Measurements from ENCODE around the gene CHST13. TPM values are rescaled to one million over a fixed set of nuclear protein-coding genes. Genes with fewer than 3 reads are reported as not detected.
A peak's percentile ranks its signal among the peaks of the same experiment; 100 is the strongest.

CHST13 gene
- total RNA-seq, 1 donor from 2014 or later: 0.45 TPM

DNA sequence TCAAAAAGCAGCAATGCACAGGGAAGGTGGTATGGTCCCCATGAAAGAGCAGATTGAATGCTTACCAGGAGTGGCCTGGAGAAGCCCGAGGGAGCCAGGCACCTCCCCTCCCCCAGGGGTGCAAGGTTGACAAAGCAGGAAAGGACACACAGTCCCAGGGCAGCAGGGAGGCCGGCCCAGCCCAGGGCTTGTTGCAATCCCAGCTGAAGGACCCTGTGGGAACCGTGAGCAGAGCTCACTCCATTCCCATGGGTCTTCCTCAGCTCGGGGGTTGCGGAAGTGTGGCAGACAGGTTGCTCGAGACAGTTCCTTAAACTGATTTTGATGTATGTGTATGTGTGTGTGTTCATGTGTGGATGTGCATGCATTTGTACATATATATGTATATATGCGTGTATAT, 22.2 kb upstream of the CHST13 start:
- intact Hi-C loops (cut with micrococcal nuclease): no loop called here
- peak; percentile 80 for ATAC-seq
- DNase-seq: peak; percentile 63

DNA sequence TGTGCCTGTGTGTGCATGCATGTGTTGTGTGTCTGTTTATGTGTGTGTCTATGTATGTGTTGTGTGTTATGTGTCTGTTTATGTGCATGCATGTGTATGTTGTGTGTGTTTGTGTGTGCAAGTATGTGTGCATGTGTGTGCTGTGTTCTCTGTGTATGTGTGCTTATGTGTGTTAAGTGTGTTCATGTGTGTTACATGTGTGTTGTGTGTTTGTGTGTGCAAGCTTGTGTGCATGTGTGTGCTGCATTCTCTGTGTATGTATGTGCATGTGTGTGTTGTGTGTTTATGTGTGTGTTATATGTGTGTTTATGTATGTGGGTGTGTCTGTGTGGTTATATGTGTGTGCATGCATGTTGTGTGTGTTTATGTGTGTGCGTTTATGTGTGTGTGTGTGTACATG, 21.3 kb upstream of the CHST13 start:
- intact Hi-C loops (cut with micrococcal nuclease): no loop called here
- no peak for ATAC-seq
- DNase-seq: no peak

DNA sequence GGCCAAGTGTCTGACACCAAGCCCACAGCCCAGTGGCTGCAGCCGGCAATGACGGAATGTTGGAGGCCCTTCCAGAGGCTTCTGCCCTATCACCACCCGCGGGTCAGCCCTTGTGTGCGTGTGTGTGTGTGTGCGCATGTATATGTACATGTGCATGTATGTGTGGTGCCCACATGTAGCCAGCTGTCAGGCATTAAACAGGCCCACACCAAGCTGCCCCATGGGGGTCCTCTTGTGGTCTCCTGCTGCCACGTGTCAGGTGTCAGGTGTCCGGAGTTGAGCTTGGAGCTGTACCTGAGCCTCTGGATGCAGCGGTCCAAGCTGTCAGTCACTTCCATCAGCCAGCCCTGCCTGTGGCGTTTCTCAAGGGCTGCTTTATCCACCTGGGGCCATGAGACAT, 20.3 kb upstream of the CHST13 start:
- intact Hi-C loops (cut with micrococcal nuclease): no loop called here
- ATAC-seq: no peak

DNA sequence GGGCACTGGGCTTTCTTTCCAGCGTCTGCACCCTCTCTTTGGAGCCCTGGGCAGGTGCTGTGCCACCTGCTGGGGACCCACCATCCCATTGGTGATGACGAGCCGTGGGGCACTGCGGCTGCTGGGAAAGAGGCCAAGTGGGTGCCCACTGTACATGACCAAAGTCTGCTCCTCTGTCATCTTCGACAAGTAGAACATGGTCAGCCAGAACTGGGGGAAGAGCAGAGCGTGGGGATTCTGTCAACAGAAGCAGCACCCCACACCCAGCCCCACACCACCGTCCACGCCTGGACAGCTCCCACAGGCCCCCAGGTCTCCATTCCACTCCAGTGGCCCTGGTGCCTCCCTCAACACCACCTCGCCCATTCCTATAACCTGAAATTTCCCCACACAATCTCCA, 16.1 kb upstream of the CHST13 start:
- intact Hi-C loops (cut with micrococcal nuclease): no loop called here
- ATAC-seq (no peak), DNase-seq (no peak)

More for the DNA sequence above, 20.3 kb upstream of the CHST13 start:
- DNase-seq: no peak

DNA sequence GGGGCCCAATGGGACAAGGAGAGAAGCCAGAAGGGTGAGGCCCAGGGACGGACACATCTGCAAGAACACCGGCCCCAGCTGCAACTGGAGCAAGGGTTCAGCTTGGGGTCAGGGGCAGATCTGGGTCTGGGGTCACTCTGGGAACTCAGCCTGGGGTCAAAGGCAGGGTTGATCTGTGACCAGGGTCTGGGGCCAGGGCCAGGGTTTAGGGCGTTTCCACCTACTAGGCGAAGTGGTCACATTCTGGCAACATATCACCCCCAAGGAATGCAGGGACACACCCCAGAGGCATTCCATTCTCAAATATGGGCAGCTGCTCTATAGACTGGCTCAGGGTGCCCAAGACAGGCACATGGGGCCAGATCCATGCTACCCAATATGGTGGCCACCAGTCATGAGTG, 15.4 kb upstream of the CHST13 start:
- intact Hi-C loops (cut with micrococcal nuclease): no loop called here
- DNase-seq: no peak
- ATAC-seq: no peak

DNA sequence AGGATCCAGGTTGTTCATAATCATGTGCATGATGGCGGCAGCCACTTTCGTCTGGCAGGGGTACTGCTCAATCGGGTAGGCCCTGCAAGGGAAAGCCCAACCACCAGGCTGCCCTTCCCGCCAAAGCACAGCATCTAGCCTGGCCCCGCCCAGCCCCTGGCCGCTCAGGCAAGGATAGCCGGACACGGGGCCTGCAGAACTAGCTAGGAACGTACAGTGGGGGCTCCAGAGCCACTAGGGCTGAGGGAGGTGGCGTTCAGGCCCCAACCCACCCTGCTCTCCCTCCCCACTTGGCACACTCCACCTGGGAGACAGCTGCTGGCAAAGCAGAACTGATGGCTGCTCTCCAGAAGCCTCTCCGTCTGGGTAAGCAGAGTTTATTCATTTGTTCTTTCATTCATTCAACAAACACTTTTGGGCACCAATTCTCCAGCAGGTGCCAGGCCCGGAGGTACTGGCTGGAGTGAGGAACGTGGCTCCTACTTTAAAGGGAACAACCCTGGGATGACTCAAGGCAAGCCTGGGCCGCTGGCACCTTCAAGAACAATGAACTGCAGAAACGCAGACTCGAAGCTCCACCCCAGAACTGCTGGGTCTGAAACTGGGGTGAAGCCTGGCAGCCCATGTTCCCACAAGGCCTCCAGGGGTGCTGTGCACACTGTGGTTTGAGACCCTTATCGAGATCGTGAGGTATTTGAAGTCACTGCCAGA, 14.2 kb upstream of the CHST13 start:
- intact Hi-C loops (cut with micrococcal nuclease): no loop called here
- no peak for DNase-seq

DNA sequence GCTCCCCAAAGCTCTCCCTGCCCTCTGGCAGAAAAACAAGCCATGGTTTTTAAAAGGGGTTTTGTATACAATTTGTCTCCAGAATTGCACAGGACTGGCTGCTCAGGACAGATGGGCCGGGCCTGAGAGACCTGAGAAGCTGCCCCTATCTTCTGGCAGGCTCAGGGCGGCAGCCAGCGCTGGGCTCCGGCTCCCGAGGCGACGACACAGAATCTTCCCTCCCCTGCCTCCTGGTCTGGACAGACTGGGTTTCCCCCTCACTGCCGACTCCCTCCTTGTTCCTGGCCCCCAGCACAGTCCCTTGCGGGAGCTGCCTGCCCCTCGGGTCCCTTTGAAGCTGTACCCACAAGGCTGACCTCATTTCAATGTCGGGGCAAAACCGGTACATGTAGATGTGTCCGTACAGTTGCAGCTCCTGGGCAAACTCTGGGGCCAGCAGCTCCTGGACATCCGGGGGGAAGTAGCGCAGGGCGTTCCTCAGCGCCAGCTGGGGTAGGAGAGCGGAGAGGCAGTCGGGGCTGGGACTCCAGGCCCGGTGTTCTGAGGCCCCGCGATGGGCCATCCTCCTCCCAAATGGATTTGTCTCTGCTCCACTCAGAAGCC, 13.5 kb upstream of the CHST13 start:
- DNase-seq: no peak
- ATAC-seq: no peak
- intact Hi-C loops (cut with micrococcal nuclease): no loop called here

More for the DNA sequence above, 14.2 kb upstream of the CHST13 start:
- ATAC-seq: no peak

DNA sequence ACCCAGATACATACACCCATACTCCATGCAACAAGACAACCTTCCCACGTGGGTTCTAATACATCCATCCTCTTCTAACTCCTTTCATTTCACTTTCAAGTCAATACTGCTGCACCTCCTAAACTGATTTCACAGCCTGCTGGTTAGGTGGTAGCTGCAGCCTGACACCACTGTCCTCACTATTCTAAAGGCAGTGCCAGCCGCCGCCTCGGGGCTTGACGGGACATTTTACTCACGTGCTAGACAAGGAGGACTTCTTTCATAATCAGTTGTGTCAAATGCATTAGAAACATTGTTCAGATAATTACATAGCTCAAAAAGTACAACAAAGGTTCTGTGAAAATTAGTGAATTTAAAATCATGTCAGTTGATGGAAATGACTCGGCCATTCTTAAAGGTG, 12.7 kb upstream of the CHST13 start:
- DNase-seq: no peak
- ATAC-seq: no peak
- intact Hi-C loops (cut with micrococcal nuclease): no loop called here

DNA sequence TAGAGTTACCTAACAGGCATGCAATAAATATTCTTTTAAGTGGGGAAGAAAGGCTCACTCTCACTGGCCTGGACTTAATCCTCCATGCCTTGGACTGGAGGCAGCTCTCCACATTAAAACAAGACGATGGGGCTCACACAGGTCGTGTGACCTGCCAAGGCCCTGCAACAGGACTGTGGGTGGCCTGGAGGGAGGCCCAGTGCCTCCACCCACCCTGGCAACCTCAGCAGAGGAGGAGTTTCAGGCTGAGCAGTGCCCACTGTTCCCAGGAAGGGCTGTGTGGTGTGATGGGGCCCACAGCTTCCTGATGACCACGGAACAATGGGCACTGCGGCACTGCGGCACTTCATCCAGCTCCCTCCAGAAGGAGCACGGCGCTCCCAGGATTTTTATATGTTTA, 11.9 kb upstream of the CHST13 start:
- ATAC-seq (peak; percentile 52), DNase-seq (no peak)
- intact Hi-C loops (cut with micrococcal nuclease): no loop called here

DNA sequence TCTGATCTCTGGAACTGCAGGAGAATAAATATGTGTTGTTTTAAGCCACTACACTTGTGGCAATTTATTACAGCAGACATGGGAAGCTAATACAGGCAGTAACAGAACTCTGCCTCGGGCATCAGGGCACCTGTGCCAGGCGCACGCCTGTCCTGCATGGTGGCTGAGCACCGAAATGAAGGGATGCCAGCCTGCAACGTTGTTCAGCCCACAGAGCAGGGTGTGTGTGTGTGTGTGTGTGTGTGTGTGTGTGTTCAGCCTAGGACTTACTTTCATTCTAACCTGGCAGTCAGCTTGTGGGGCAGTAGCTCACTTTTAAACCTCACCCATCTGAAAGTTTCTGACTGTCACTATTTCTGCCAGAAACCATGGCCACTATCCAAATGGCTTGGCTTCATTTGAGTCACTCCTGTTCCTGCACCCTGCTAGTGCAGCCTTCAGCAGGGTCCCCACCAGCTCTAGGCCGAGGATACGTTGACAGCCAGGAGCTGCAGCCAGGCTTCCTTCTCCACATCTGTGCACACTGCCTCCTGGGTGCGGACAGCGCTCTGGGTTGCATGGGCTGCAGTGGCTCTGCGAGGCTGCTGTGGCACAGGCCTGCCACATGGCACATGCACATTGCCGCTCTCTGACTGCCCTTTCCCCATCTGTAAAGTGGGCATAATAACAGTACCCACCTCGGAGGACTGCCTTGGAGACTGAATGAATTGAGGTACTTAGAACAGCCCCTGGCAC, 10.9 kb upstream of the CHST13 start:
- ATAC-seq (peak; percentile 47), DNase-seq (no peak)
- intact Hi-C loops (cut with micrococcal nuclease): no loop called here

DNA sequence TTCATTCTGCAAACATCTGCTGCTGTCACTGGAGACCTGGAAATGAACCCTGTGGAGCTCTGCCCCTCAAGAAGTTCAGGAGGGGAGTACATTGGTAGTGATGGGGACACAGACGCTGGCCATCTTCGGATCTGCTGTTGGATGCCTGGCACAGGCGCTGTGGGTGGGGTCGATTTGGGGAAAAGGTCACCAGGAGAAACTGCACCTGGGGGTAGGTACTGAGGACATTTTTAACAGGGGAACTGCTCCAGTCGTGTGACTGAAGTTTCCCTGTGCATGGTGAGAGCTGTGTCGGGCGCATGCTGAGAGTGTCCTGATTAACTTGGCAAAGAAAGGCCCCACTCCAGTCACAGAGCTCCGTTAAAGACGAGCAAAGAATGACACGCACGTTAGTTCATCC, 9.8 kb upstream of the CHST13 start:
- ATAC-seq (no peak), DNase-seq (no peak)
- intact Hi-C loops (cut with micrococcal nuclease): no loop called here

DNA sequence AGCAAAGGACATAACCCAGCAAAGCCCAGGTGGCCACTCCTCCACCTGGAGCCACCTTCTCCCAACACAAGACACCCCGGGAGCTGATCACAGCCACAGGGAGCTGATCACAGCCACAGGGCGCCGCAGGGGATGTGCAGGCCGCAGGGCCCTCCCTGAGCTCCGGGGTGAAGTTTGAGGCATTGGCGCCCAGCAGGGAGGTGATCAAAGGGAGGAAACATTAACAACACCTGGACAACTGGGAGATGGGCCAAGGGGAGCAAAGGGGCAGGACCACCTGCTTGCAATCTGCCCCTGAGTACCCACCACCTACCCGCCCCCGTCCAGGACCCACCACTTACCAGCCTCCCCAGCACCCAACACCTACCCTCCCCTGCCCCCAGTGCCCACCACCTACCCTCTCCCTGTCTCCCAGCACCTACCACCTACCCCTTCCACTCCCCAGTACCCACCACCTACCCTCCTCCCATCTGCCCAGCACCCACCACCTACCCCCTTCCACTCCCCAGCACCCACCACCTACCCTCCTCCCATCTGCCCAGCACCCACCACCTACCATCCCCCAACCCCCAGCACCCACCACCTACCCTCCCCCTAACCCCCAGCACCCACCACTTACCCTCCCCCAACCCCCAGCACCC, 8.8 kb upstream of the CHST13 start:
- intact Hi-C loops (cut with micrococcal nuclease): no loop called here
- no peak for ATAC-seq
- DNase-seq: no peak

DNA sequence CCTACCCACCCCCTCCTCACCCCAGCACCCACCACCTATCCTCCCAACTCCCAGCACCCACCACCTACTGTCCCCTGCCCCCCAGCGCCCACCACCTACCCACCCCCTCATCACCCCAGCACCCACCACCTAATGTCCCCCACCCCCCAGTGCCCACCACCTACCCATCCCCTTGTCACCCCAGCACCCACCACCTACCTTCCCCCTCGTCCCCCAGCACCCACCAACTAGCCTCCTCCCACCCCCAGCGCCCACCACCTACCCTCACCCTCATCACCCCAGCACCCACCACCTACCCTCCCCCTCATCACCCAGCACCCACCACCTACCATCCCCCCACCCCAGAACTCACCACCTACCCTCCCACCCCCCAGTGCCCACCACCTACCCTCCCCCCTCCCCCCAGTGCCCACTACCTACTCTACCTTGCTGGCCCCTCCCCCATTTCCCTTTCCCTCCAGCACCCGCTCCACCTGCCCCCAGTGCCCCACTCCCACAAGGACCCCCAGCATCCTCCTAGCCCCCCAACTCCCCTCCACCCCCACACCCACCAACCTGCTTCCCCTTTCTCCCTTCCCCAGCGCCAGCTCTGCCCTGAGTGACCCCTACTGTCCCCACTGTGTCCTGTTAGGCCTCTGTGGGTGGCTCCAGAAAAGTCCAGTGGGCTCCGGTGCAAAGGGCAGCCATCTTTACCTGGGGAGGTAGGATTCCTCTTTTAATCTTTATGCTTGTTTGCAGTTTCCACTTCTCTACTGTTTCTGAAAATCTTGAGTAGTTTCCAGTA, 7.6 kb upstream of the CHST13 start:
- DNase-seq (no peak), ATAC-seq (no peak)
- intact Hi-C loops (cut with micrococcal nuclease): no loop called here

DNA sequence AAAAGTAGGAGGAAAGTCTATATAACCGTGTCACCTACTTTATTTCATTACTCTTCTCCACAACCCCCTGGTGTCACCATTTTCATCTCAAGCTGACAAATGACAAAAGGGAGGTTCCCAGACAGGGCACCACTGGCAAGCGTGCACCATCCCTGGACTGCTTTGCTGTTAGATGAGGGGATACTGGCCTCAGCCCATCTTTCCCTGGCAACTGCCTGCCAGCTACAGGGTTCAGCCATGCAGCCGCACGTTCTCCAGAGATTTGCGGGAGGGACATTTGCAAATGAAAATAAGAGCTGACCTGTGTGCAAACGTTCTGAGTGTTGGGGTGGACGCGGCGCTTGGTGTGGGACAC, 7.0 kb upstream of the CHST13 start:
- DNase-seq (no peak), ATAC-seq (no peak)
- intact Hi-C loops (cut with micrococcal nuclease): no loop called here

DNA sequence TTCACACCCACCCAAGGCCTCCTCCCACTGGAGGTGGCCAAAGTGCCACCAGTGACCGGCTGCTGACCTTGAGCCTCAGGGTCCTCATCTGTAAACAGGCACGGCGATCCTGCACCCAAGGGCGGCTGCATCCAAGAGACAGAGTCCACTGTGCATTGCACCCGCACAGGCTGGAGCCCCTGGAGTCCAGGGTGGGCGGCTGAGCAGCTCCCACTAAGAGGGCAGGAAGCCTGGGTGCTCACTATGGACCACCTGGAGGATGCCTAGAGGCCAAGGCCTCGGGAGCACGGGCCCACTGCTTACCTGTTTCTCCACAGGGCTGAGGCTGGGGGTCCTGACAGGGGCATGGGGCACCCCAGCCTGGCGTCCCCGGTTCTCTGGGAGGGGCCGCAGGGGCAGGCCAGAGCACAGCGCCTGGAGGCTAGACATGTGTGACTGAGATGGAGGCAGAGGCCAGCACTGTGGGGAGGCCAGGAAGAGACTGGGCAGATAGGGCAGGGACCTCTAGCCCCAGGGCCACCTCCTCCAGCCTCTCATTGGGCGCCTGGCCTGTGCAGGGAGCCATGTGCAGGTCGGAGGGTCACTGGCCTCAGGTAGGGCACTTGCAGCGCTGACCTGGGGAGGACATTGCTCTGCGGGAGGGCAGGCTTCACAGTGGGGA, 6.5 kb upstream of the CHST13 start, which contains the start of gene UROC1:
Gene UROC1, minus strand, starts transcription at position 483 of the 661 bp plus-strand sequence. Its CDS starts 54 bp downstream, at position 429.
- intact Hi-C loops (cut with micrococcal nuclease): no loop called here
- ATAC-seq (no peak), DNase-seq (no peak)

DNA sequence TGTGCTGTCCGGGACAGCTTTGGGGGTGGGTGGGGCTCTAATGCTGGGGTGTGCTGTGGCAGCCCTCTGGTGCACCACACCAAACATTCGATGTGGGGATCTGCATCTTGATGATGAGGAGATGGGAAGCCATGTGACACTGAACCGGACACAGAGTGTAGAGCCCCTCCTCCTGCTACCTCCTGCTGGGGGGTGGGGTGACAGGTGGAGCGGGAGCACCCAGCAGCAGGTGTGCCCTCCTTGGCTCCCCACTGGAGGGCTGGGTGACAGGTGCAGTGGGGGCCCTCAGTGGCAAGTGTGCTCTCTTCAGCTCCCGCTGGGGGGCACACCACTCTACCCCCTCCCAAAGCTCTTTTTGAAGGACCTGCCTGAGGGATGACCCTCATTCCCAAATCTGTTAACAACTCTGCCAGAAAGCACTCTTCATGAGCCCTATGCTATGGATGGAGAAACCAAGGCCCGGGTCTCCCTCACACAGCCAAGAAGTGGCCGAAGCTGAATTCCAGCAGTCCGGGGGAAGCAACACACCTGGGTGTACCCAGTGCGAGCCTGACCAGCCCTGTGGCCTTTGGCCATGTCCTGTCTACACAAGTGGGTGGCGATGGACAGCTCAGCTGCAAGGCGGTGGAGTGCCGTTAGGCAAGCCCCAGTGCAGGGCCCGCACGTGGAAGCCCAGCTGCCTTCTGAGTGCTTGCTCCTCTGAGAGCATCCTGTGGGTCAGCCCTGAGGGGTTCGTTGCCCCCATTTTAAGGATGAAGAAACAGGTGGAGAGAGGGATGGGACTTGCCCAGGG, 5.8 kb upstream of the CHST13 start:
- intact Hi-C loops (cut with micrococcal nuclease): no loop called here
- DNase-seq (no peak), ATAC-seq (no peak)

DNA sequence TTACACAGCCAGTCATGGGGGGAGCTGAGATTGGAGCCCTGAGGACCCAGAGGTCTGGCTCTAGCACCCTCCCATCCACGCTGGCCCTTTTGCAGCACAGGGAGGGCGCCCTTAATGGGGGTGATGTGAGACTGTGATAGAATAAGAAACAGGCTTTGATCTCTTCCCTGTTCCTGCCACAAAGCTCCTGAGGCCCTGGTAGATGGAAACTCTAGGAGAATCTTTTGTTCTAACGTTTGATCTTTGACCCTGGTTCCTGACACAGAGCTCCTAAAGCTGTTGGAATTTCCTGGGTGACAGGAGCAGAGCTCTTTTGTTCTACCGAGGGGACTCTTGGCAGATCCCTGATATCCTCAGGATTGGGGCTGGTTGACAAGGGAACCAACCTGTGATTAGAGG, 5.2 kb upstream of the CHST13 start:
- intact Hi-C loops (cut with micrococcal nuclease): no loop called here
- DNase-seq (no peak), ATAC-seq (no peak)
